Activated CD4-positive, alpha-beta memory T cell treated with anti-CD3 and anti-CD28 coated beads for 36 hours (primary cell): ENCODE results near the gene CDKL1. TPM values are rescaled to one million over a fixed set of nuclear protein-coding genes. Genes with fewer than 3 reads are reported as not detected.
A peak's percentile ranks its signal among the peaks of the same experiment; 100 is the strongest.
"Not testable (repeated sequence)": the region's sequence is repeated elsewhere in the genome, so short reads cannot be mapped to it uniquely, and the experiment has no call there.

ENCODE experiments used
- CTCF ChIA-PET: fragments of 350-600 bp; sonication (Branson Sonifier 250); formaldehyde crosslinking; loops from one replicate; lab custom pipeline; 2021; ENCODE audit warnings: antibody characterized with exemption, inconsistent platforms; lab: Charles Lee
- POLR2A ChIA-PET: fragments of 350-600 bp; sonication (Branson Sonifier 250); formaldehyde crosslinking; loops from one replicate; lab custom pipeline; 2021; ENCODE audit warnings: antibody characterized with exemption; lab: Charles Lee
- DNase-seq: peaks from one replicate; pipeline ENCODE4 v3.0.0-alpha.2; 2020
- H3K27ac Mint-ChIP-seq: one replicate; pipeline ENCODE4 v1.8.0; 2021; ENCODE audit warnings: mixed read lengths
- H3K27me3 Mint-ChIP-seq: one replicate; pipeline ENCODE4 v1.8.0; 2021; ENCODE audit warnings: mixed read lengths
- H3K36me3 Mint-ChIP-seq: one replicate; pipeline ENCODE4 v1.8.0; 2021; ENCODE audit warnings: mixed read lengths
- H3K4me1 Mint-ChIP-seq: one replicate; pipeline ENCODE4 v1.8.0; 2021; ENCODE audit warnings: low read depth, mixed read lengths
- H3K4me3 Mint-ChIP-seq: one replicate; pipeline ENCODE4 v1.8.0; 2021; ENCODE audit warnings: mild to moderate bottlenecking, mixed read lengths
- H3K9me3 Mint-ChIP-seq: one replicate; pipeline ENCODE4 v1.8.0; 2021; ENCODE audit warnings: mixed read lengths
- intact Hi-C: fragments of 100-400 bp; cut with micrococcal nuclease; formaldehyde crosslinking; loops from one replicate; pipeline ENCODE4 v1.15.1; 2023
- total RNA-seq, 2 experiments: library from RNA; stranded (reverse); gene quantifications; one replicate each; pipeline ENCODE4 v1.2.3, GENCODE V29; 2021

The CDKL1 gene
- total RNA-seq, 2 experiments from 2014 or later, result 2.4 to 3.4 TPM

DNA sequence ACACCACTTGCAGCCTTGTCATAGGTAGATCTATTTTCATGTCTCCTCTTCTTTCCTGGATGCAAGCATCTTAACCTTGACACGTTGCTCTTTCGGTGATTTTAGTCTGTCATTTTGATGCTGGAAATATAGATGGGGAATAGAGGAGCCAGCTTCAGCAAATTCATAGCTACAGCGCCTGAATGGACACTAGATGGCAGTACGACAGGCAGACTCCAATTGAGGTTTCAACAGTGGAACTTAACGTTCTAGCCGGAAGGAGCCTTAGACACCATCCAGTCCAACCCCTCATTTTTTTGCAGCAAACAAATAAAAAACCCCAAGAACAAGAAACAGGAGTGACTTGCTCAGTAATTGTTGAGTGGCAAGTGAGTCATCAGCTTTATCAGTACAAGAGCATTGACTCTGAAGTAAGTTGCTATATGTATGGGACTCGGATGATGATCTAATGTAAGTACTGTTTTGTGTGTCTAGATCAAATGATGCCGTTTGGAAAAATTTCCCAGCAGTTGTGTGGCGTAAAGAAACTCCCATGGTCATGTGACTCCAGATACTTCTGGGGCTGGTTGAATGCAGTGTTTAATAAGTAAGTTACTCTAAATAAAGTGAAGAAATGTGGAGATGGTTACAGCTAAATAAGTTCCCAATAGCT lies 75.5 kb downstream of the CDKL1 start:
- CTCF ChIA-PET, result interaction anchor here (0.6 to 3.5 kb wide), 47 partner anchors 9 to 687 kb away, joined by 3 to 38 read pairs (median 3); partner anchors contain the start of genes CDKL1, DMAC2L, KLHDC2 and L2HGDH
- Mint-ChIP-seq H3K4me1 (peaks cover 22% of the 10 kb centered on the region), H3K36me3 (peaks cover 7% of the 10 kb centered on the region), H3K27me3 (no peaks in the 10 kb centered on the region), H3K4me3 (no peak overlapping the region), H3K9me3 (no peaks in the 10 kb centered on the region), H3K27ac (no peak overlapping the region)
- intact Hi-C loops, result loop anchor here (1.0 to 10.0 kb wide), 13 partner anchors 9 to 556 kb away; partner anchors contain the start of genes DMAC2L, KLHDC2, L2HGDH and MAP4K5
- POLR2A ChIA-PET, result interaction anchor here (0.7 to 1.8 kb wide), 10 partner anchors 9 to 347 kb away, joined by 3 to 9 read pairs (median 5); partner anchors contain the start of genes DMAC2L, L2HGDH, MAP4K5 and SAV1
- peak; percentile 79 for DNase-seq

DNA sequence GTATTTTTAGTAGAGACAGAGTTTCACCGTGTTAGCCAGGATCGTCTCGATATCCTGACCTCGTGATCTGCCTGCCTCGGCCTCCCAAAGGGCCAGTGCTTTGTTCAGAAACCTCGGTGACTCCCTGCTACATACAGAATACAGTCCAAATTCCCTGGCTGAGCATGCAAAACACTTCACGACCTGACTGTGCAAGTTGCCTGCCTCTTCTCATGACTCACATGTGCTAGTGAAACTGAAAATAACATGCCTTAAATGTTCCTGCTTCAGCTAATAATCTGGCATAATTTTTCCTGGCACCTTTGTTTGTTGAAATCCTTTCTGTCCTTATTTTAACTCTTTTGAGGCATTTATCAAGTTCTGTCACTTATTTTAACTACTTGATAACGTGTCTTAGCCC lies 76.4 kb downstream of the CDKL1 start:
- no peak overlapping the region for H3K4me3 Mint-ChIP-seq
- ChIA-PET POLR2A (interaction anchor here (1.0 to 1.8 kb wide), 9 partner anchors 8 to 348 kb away, joined by 3 to 9 read pairs (median 6); partner anchors contain the start of genes DMAC2L, L2HGDH, MAP4K5 and SAV1), CTCF (interaction anchor here (0.6 to 3.5 kb wide), 39 partner anchors 8 to 686 kb away, joined by 3 to 38 read pairs (median 3); partner anchors contain the start of genes CDKL1, DMAC2L, KLHDC2 and L2HGDH)
- no peak overlapping the region for H3K27ac Mint-ChIP-seq
- DNase-seq, result peak; percentile 34
- H3K9me3 Mint-ChIP-seq, result no peaks in the 10 kb centered on the region
- peaks cover 5% of the 10 kb centered on the region for H3K36me3 Mint-ChIP-seq
- intact Hi-C loops, result loop anchor here (2.0 to 10.0 kb wide), 3 partner anchors 459 to 555 kb away; partner anchors contain the start of genes KLHDC2 and NIN
- H3K4me1 Mint-ChIP-seq, result peaks cover 22% of the 10 kb centered on the region
- H3K27me3 Mint-ChIP-seq, result no peaks in the 10 kb centered on the region

DNA sequence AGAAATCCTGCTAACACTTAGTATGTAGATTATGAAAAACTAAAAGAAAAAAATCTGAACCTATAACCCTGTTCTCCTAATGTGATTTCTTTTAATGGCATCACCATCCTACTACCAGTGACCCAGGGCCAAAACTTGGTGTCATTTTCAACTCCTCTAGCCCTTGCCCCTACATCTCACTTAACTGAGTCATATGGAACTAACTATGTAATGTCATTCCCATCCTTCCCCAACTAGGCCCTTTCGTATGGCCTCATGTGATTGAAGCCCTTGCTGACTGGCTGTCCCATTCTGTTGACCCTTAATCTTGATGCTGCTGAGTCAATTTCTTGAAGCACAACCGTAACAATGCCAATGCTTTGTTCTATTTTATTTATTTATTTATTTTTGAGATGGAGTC lies 77.0 kb downstream of the CDKL1 start:
- intact Hi-C loops, result loop anchor here (2.0 to 10.0 kb wide), 4 partner anchors 315 to 555 kb away; partner anchors contain the start of genes KLHDC2 and NIN
- ChIA-PET POLR2A (interaction anchor here (1.6 to 1.8 kb wide), 3 partner anchors 44 to 349 kb away, joined by 3 to 9 read pairs (median 3); partner anchors contain the start of gene SAV1), CTCF (interaction anchor here (0.6 to 3.5 kb wide), 10 partner anchors 13 to 552 kb away, joined by 3 to 38 read pairs (median 5); partner anchors contain the start of genes CDKL1, KLHDC2 and MAP4K5)
- Mint-ChIP-seq H3K27ac (no peak overlapping the region), H3K36me3 (peaks cover 3% of the 10 kb centered on the region), H3K9me3 (no peaks in the 10 kb centered on the region), H3K4me3 (no peak overlapping the region), H3K27me3 (no peaks in the 10 kb centered on the region), H3K4me1 (peaks cover 22% of the 10 kb centered on the region)
- DNase-seq, result no peak

DNA sequence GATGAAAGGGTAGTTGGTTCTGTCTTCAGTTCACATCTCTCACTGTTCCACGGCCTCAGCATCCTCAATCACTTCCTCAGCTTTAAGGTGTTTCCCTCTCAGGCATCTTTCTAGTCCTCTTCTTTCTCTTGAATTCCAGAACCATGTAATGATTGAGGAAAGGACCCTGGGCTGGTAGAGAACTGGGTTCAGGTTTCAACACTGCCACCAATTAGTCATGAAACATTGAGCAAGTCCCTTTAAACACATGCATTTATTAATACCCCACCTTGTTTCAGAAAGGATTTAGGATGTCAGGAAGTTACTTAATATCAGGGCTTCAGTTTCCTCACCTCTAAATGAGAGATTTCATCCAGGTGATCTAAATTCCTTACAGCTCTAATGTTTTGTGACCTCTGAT lies 77.4 kb downstream of the CDKL1 start:
- Mint-ChIP-seq H3K27me3 (no peaks in the 10 kb centered on the region), H3K36me3 (peaks cover 4% of the 10 kb centered on the region), H3K4me1 (peaks cover 23% of the 10 kb centered on the region), H3K27ac (no peak overlapping the region), H3K9me3 (peaks cover under 1% of the 10 kb centered on the region), H3K4me3 (no peak overlapping the region)
- intact Hi-C loops, result loop anchor here (10.0 kb wide), 1 partner anchor 314 kb away; no protein-coding TSS in a partner anchor
- POLR2A ChIA-PET, result no interaction called here
- no peak for DNase-seq
- CTCF ChIA-PET, result interaction anchor here (2.0 to 3.5 kb wide), 4 partner anchors 77 to 219 kb away, joined by 5 to 38 read pairs (median 24); partner anchors contain the start of genes CDKL1 and MAP4K5

DNA sequence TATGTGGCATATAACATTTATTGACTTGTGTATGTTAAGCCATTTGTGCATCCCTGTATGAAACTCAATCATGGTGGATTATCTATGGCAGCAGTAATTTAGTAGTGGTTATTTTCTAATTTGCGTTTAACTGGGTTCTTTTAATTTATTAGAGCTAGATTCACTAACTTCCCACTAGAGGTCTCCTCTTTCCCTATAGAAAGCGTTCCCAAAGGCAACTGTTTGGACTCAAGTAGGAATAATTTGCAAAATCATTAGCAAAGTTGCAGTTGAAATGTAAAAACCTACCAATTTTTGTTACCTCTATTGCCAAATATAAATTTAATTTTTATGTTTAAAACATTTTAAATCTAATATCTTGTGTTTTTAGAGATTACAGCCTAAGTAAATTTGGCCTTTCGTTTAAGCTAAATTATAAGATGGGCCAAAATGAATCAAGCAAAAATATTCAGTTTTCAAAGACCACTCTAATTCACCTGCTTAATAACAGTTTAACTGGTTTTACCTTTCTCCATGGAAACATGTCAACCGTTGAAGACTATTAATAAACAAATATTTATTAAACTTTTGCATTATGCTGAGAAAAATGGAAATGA lies 78.6 kb downstream of the CDKL1 start:
- POLR2A ChIA-PET, result no interaction called here
- CTCF ChIA-PET, result interaction anchor here (0.6 to 2.9 kb wide), 23 partner anchors 9 to 551 kb away, joined by 3 to 15 read pairs (median 4); partner anchors contain the start of genes CDKL1 and MAP4K5
- DNase-seq, result no peak
- no peaks in the 10 kb centered on the region for H3K27me3 Mint-ChIP-seq
- H3K36me3 Mint-ChIP-seq, result peaks cover 9% of the 10 kb centered on the region
- intact Hi-C loops, result loop anchor here (10.0 kb wide), 1 partner anchor 313 kb away; no protein-coding TSS in a partner anchor
- H3K4me1 Mint-ChIP-seq, result peaks cover 33% of the 10 kb centered on the region
- H3K9me3 Mint-ChIP-seq, result peaks cover 9% of the 10 kb centered on the region
- H3K4me3 Mint-ChIP-seq, result no peak overlapping the region
- no peak overlapping the region for H3K27ac Mint-ChIP-seq

DNA sequence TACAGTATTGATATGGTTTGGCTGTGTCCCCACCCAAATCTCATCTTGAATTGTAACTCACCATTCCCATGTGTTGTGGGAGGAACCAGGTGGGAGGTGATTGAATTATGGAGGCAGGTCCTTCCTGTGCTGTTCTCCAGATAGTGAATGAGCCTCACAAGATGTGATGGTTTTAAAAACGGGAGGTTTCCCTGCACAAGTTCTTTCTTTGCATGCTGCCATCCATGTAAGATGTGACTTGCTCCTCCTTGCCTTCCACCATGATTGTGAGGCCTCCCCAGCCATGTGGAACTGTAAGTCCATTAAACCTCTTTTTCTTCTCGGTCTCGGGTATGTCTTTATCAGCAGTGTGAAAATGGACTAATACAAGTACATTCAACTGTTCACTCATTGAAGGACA lies 82.6 kb downstream of the CDKL1 start:
- intact Hi-C loops, result loop anchor here (5.0 to 10.0 kb wide), 4 partner anchors 309 to 1533 kb away; partner anchors contain the start of genes RPS29 and SAV1
- CTCF ChIA-PET, H3K27me3 Mint-ChIP-seq, H3K9me3 Mint-ChIP-seq, H3K4me3 Mint-ChIP-seq, H3K27ac Mint-ChIP-seq, H3K36me3 Mint-ChIP-seq, DNase-seq, POLR2A ChIA-PET: not testable (repeated sequence)
- H3K4me1 Mint-ChIP-seq, result peaks cover 35% of the 10 kb centered on the region

DNA sequence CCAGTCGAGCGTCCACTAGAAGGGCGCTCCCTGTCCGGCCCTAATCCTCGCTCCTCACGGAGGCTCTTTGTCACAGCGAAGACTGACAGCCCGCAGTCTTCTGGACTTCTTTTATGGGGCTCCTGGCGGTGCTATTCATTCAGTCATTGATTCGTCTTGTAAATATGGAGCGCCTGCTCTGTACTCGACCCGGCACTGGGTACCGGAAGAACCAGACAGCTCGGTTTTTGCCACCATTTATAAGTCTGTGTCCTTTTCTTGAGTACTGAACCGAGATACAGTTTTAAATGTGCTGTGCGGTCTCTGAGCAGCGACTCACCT lies 84.0 kb downstream of the CDKL1 start:
- intact Hi-C loops, result loop anchor here (1.0 to 10.0 kb wide), 11 partner anchors 9 to 1535 kb away; partner anchors contain the start of genes CDKL1, MGAT2, RPL36AL and RPS29
- Mint-ChIP-seq H3K4me1 (peaks cover 40% of the 10 kb centered on the region), H3K4me3 (peak overlapping the region; percentile 96), H3K27me3 (no peaks in the 10 kb centered on the region), H3K27ac (peak overlapping the region; percentile 94), H3K36me3 (peaks cover 8% of the 10 kb centered on the region), H3K9me3 (peaks cover 9% of the 10 kb centered on the region)
- ChIA-PET POLR2A (interaction anchor here (0.6 to 1.3 kb wide), 4 partner anchors 8 to 202 kb away, joined by 3 to 8 read pairs (median 4); partner anchors contain the start of gene VCPKMT), CTCF (interaction anchor here (0.6 to 2.2 kb wide), 7 partner anchors 8 to 473 kb away, joined by 3 to 20 read pairs (median 3); partner anchors contain the start of genes MAP4K5, NEMF and SOS2)
- no peak for DNase-seq

DNA sequence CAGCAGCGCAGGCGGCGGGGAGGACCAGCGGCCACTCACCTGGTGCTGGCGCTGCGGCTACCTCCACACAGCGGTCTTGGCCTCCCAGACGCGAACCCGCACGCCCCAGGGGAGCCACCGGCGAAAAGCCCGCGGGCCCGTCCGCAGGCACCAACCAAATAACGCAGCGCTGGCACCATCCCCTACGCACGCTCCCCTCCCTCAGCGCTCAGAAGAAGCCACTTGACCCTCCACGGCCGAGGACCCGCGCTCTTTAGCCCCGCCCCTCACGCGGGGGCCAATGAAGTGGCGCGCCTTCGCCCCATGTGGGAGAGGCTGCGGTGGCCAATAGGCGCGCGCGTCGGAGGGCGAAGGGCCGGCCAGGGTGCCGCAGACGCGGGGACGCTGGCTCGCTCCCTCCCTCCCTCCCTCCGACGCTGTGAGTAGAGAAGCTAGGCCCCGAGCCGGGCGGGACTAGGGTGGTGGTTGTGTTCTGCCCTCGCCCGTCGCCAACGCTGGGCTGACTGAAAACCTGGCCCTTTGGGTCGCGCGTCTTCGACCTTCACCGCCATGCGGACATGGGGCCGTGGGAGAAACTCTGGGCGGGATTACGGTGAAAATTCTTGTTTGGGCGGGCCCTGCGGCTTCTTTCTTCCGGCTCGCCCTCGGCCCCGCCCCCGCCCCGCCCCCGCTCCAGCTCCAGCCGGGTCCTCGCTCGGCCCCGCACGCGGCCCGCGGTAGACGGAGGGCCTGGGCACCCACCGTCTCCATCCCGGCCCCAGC lies 84.5 kb downstream of the CDKL1 start, which contains the start of the genes DMAC2L and L2HGDH:
Gene DMAC2L (plus strand): TSS at position 353 of the 762 bp plus-strand sequence. CDS start 9,164 bp downstream, outside the sequence.
Gene L2HGDH (minus strand): TSS at position 258 of the 762 bp plus-strand sequence. CDS start 79 bp downstream, at position 179.
- H3K27me3 Mint-ChIP-seq, result no peaks in the 10 kb centered on the region
- peaks cover 37% of the 10 kb centered on the region for H3K4me1 Mint-ChIP-seq
- peak; percentile 93 for DNase-seq
- POLR2A ChIA-PET, result interaction anchor here (0.6 to 1.3 kb wide), 6 partner anchors 9 to 460 kb away, joined by 3 to 8 read pairs (median 4); partner anchors contain the start of genes NEMF and VCPKMT
- CTCF ChIA-PET, result interaction anchor here (0.6 to 2.2 kb wide), 8 partner anchors 9 to 474 kb away, joined by 3 to 20 read pairs (median 3); partner anchors contain the start of genes MAP4K5 and NEMF
- peak within 1 kb of the TSS; percentile 96 for H3K4me3 Mint-ChIP-seq
- peaks cover 9% of the 10 kb centered on the region for H3K9me3 Mint-ChIP-seq
- peak within 1 kb of the TSS; percentile 94 for H3K27ac Mint-ChIP-seq
- H3K36me3 Mint-ChIP-seq, result peaks cover 8% of the 10 kb centered on the region
- intact Hi-C loops, result loop anchor here (1.0 to 10.0 kb wide), 11 partner anchors 9 to 1535 kb away; partner anchors contain the start of genes CDKL1, MGAT2, RPL36AL and RPS29

DNA sequence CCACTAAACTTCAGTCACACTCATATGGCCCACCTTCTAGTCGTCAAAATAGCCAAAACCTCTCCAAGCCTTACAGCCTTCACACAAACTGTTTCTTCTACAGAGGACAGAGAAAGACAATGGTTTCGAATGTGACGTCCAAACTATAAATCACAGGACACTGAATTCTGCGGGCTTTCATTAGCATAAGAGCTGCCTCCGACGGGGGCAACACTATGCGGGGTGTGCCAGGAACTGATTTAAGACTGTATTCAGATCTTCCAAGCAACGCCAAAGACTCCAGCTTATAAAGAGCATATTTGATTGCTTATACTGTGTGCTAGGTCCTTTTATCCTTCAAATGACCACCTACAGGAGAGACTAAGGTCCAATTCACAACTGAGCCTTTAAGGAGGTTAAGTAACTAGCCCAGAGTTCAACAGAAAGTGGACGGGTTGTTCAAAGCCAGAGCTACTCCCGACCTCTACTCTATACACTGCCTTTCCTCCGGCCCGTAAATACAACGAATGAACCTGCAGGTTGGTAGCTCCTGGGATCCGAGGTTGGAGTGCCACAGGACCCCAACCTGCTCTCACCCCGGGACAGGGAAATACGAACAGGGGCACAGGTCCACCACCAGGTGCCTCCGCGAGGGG lies 85.2 kb downstream of the CDKL1 start:
- Mint-ChIP-seq H3K9me3 (peaks cover 9% of the 10 kb centered on the region), H3K27ac (peak overlapping the region; percentile 94), H3K36me3 (peaks cover 8% of the 10 kb centered on the region), H3K4me3 (peak overlapping the region; percentile 96), H3K4me1 (peaks cover 33% of the 10 kb centered on the region), H3K27me3 (no peaks in the 10 kb centered on the region)
- no peak for DNase-seq
- ChIA-PET POLR2A (interaction anchor here (0.7 to 1.0 kb wide), 2 partner anchors 9 to 459 kb away, joined by 3 to 6 read pairs; partner anchors contain the start of gene NEMF), CTCF (interaction anchor here (0.7 to 2.2 kb wide), 8 partner anchors 8 to 459 kb away, joined by 3 to 20 read pairs (median 3); partner anchors contain the start of genes MAP4K5 and NEMF)
- intact Hi-C loops, result loop anchor here (5.0 to 10.0 kb wide), 4 partner anchors 307 to 1536 kb away; partner anchors contain the start of genes RPS29 and SAV1

DNA sequence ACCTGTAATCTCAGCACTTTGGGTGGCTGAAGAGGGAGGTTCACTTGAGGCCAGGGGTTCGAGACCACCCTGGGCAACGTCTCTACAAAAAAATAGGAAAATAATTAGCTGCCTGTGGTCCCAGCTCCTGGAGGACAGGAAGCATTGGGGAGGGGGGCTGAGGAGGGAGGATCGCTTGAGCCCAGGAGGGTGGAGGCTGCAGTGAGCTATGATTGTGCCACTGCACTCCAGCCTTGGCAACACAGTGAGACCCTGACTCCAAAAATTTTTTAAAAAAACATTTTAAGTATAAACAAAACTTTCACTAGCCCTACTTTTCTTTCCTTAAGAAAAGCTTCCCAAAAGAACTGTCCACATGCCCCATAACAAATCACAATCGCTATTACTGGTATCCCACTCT lies 86.2 kb downstream of the CDKL1 start:
- no peak for DNase-seq
- ChIA-PET POLR2A (no interaction called here), CTCF (interaction anchor here (1.2 kb wide), 1 partner anchor 288 kb away, joined by 3 read pairs; no protein-coding TSS in a partner anchor)
- Mint-ChIP-seq H3K9me3 (peaks cover 9% of the 10 kb centered on the region), H3K4me1 (peaks cover 33% of the 10 kb centered on the region), H3K36me3 (peaks cover 6% of the 10 kb centered on the region), H3K4me3 (peak overlapping the region; percentile 40), H3K27ac (no peak overlapping the region), H3K27me3 (no peaks in the 10 kb centered on the region)
- intact Hi-C loops, result loop anchor here (5.0 to 10.0 kb wide), 4 partner anchors 306 to 1537 kb away; partner anchors contain the start of genes RPS29 and SAV1
